K562 (cell line): ENCODE results near the gene GIMAP8. TPM values are rescaled to one million over a fixed set of nuclear protein-coding genes. Genes with fewer than 3 reads are reported as not detected.
A peak's percentile ranks its signal among the peaks of the same experiment; 100 is the strongest.

Experiments
- ARID2 ChIP-seq: fragments of 450-650 bp; IDR thresholded peaks from 2 replicates; pipeline ENCODE4 v1.6.1; 2017; ENCODE audit warnings: antibody characterized with exemption, mild to moderate bottlenecking
- ATF2 ChIP-seq: sonication (generic); formaldehyde crosslinking; IDR thresholded peaks from 2 replicates; pipeline ENCODE4 v1.8.1; 2022; ENCODE audit warnings: missing genetic modification reagents
- CREBBP ChIP-seq: IDR thresholded peaks from one replicate; pipeline ENCODE4 v1.6.1; 2012; ENCODE audit warnings: low read depth, mild to moderate bottlenecking, control low read depth, inconsistent platforms, low read length
- DPF2 ChIP-seq: fragments of 450-650 bp; IDR thresholded peaks from 2 replicates; pipeline ENCODE4 v1.6.1; 2016
- EP400 ChIP-seq: fragments of 450-650 bp; IDR thresholded peaks from 2 replicates; pipeline ENCODE4 v1.6.1; 2017; ENCODE audit warnings: antibody characterized with exemption, mild to moderate bottlenecking, moderate library complexity
- GATA2 ChIP-seq: sonication (generic); formaldehyde crosslinking; IDR thresholded peaks from 2 replicates; pipeline ENCODE4 v1.4.0; 2020; ENCODE audit warnings: mild to moderate bottlenecking, missing genetic modification reagents
- GATAD2B ChIP-seq: fragments of 450-650 bp; IDR thresholded peaks from 2 replicates; pipeline ENCODE4 v1.6.1; 2017; ENCODE audit warnings: mild to moderate bottlenecking, borderline replicate concordance
- HMG20B ChIP-seq: fragments of 250-450 bp; sonication (Bioruptor Pico); IDR thresholded peaks from 2 replicates; pipeline ENCODE4 v1.5.0; 2021; ENCODE audit warnings: mild to moderate bottlenecking
- KDM2B ChIP-seq: fragments of 250-450 bp; sonication (Bioruptor Pico); IDR thresholded peaks from 2 replicates; pipeline ENCODE4 v1.8.0; 2021; ENCODE audit warnings: mild to moderate bottlenecking, moderate library complexity
- L3MBTL2 ChIP-seq: fragments of 450-650 bp; IDR thresholded peaks from 2 replicates; pipeline ENCODE4 v1.6.1; 2016; ENCODE audit warnings: mild to moderate bottlenecking, moderate library complexity
- MAFF ChIP-seq: IDR thresholded peaks from 2 replicates; pipeline ENCODE4 v1.6.1; 2012; ENCODE audit warnings: low read length, improper control_type of control experiment
- MAZ ChIP-seq, 2 experiments: fragments of 450-650 bp in 1 of 2; sonication (generic) in 1 of 2; formaldehyde crosslinking; IDR thresholded peaks in 1 of 2; conservative IDR thresholded peaks in 1 of 2; 2 replicates each; pipeline versions ENCODE4 v1.4.0 to v1.5.0; 2020; ENCODE audit warnings: mild to moderate bottlenecking in 1 of 2, missing genetic modification reagents in 1 of 2
- MTF1 ChIP-seq: fragments of 250-450 bp; sonication (Bioruptor Pico); IDR thresholded peaks from 2 replicates; pipeline ENCODE4 v1.9.0; 2021; ENCODE audit warnings: moderate library complexity, mild to moderate bottlenecking, inconsistent platforms, borderline replicate concordance
- NFXL1 ChIP-seq: fragments of 450-650 bp; formaldehyde crosslinking; IDR thresholded peaks from 2 replicates; pipeline ENCODE4 v1.4.0; 2021; ENCODE audit warnings: mild to moderate bottlenecking
- POLR2A ChIP-seq: fragments of 450-650 bp; conservative IDR thresholded peaks from 2 replicates; pipeline ENCODE4 v1.6.1; 2016
- RBM34 ChIP-seq: fragments of 200-400 bp; formaldehyde crosslinking; IDR thresholded peaks from 2 replicates; pipeline ENCODE4 v1.6.1; 2018; ENCODE audit warnings: low read length, borderline replicate concordance; ENCODE audit not compliant: insufficient read depth
- SLC30A9 ChIP-seq: fragments of 250-450 bp; sonication (Bioruptor Pico); IDR thresholded peaks from 2 replicates; pipeline ENCODE4 v1.8.0; 2022; ENCODE audit warnings: mild to moderate bottlenecking, moderate library complexity
- TBL1XR1 ChIP-seq, 2 experiments: IDR thresholded peaks; 2 replicates each; pipeline ENCODE4 v1.6.1; 2012; ENCODE audit warnings: improper control_type of control experiment in 2 of 2, low read length in 2 of 2, mild to moderate bottlenecking in 1 of 2
- TCF7 ChIP-seq: sonication (generic); IDR thresholded peaks from 2 replicates; pipeline ENCODE4 v1.6.1; 2016; ENCODE audit warnings: antibody characterized with exemption, borderline replicate concordance
- TCF7L2 ChIP-seq: fragments of 150-350 bp; IDR thresholded peaks from 2 replicates; pipeline ENCODE4 v1.6.1; 2016; ENCODE audit warnings: low read depth, mild to moderate bottlenecking, low read length, moderate library complexity
- TEAD4 ChIP-seq, 2 experiments: sonication (generic) in 1 of 2; formaldehyde crosslinking in 1 of 2; IDR thresholded peaks; 2 replicates each; pipeline versions ENCODE4 v1.6.1 to v1.8.0; 2012 to 2022; ENCODE audit warnings: borderline replicate concordance in 1 of 2, inconsistent platforms in 1 of 2, low read length in 1 of 2, mild to moderate bottlenecking in 1 of 2, missing genetic modification reagents in 1 of 2
- ZNF23 ChIP-seq: fragments of 250-450 bp; sonication (Bioruptor Pico); IDR thresholded peaks from 2 replicates; pipeline ENCODE4 v1.4.0; 2020; ENCODE audit warnings: mild to moderate bottlenecking
- ZNF274 ChIP-seq: IDR thresholded peaks from 2 replicates; pipeline ENCODE4 v1.6.1; 2011; ENCODE audit warnings: low read depth, mild to moderate bottlenecking, low read length, moderate library complexity, borderline replicate concordance
- ZNF311 ChIP-seq: fragments of 250-450 bp; sonication (Bioruptor Pico); IDR thresholded peaks from 2 replicates; pipeline ENCODE4 v1.4.0; 2020; ENCODE audit warnings: mild to moderate bottlenecking, moderate library complexity
- ZNF764 ChIP-seq: fragments of 250-450 bp; sonication (Bioruptor Pico); IDR thresholded peaks from 2 replicates; pipeline ENCODE4 v1.4.0; 2020; ENCODE audit warnings: low read depth, mild to moderate bottlenecking, moderate library complexity
- polyA plus RNA-seq, 8 experiments: library from polyadenylated mRNA; depleted of rRNA in 4 of 8; stranded (reverse) in 5 of 8; unstranded in 3 of 8; fragments of >200 nt; fragmentation: Nextera tagmentation in 2 of 8; fragmentation: Illumina TruSeq in 1 of 8; extraction: Ambion mirVana in 2 of 8; extraction: Trizol in 1 of 8; gene quantifications; 2 replicates each; pipeline versions ENCODE4 v1.2.1 to v1.2.3, GENCODE V29; 2011 to 2014; ENCODE audit warnings: inconsistent platforms in 1 of 8, missing spikeins in 1 of 8
- total RNA-seq, 7 experiments: library from RNA; depleted of rRNA in 6 of 7; stranded (reverse); fragments of >200 nt in 6 of 7; fragmentation: Illumina TruSeq in 2 of 7; extraction: Trizol in 2 of 7; gene quantifications; 2 replicates each; pipeline versions ENCODE4 v1.2.1 to v1.2.3, GENCODE V29; 2011 to 2021; ENCODE audit warnings: low replicate concordance in 1 of 7
- TF ChIP-seq, protein P1 (sequence below): fragments of 250-450 bp; sonication (Bioruptor Pico); IDR thresholded peaks from 2 replicates; pipeline ENCODE4 v1.4.0; 2020; ENCODE audit warnings: mild to moderate bottlenecking
- TF ChIP-seq, protein P2 (sequence below): fragments of 450-650 bp; formaldehyde crosslinking; IDR thresholded peaks from 2 replicates; pipeline ENCODE4 v1.4.0; 2020; ENCODE audit warnings: mild to moderate bottlenecking, mixed read lengths

GIMAP8 gene
- total and polyA plus RNA-seq, 9 of the 15 experiments (the other 6 are each of a cell fraction or from before 2014, with no cell fraction given), result not detected

DNA sequence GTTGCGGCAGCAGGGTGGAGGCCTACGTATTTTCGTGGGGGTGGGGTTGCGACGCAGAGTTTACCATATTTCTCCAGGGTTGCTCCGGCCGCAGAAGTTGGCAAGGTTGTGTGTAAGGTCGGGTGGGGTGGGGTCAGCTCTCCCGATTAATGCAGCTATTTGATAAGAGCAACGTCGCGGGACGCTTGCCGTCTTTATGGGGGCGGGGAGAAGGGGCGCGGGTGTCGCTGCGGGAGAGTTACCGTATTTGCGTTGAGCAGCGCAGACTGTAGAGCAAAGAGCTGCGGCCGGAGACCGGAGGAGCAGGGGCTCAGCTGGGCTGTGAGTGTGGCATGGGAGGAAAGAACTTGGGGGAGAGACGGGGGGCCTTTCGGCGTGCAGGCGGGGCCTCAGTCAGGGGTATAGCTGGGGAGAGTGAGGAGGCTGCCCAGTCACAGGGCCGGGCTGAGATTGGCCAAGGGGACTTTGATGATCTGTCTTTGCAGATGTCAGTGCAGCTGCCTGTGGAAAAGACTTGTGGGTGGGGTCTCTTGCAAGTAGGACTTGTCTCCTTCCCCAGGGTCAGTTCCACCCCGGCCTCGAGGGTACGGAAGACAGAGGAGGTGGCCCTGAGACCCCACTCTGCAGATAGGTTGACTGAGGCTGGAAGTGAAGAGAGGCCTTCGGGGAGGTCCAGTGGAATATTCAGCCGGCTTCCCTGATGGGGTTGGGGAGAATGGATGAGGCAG lies 44.7 kb upstream of the GIMAP8 start (continued):
- TF ChIP-seq ZNF274 (no peak), SLC30A9 (no peak), ATF2 (CRISPR knock-in tag) (no peak), EP400 (peak; percentile 5; the same call in 1 of the 2 replicates), GATAD2B (no peak), RBM34 (no peak), ZNF23 (CRISPR knock-in tag) (no peak), TEAD4 (IDR thresholded peaks at IDR 0.05; ENCODE audit: low read length) (no peak), TEAD4 (CRISPR knock-in tag; IDR thresholded peaks at IDR 0.05; ENCODE audit: borderline replicate concordance) (no peak), CREBBP (no peak), POLR2A (no peak), ZNF311 (CRISPR knock-in tag) (no peak), MAZ (CRISPR knock-in tag; conservative IDR thresholded peaks at IDR 0.05 in 1 of 2, IDR thresholded peaks at IDR 0.05 in 1 of 2) (no peak), KDM2B (CRISPR knock-in tag) (no peak), HMG20B (CRISPR knock-in tag) (no peak; the same call in 1 of the 2 replicates), TCF7 (peak; percentile 68; the same call in 1 of the 2 replicates), TCF7L2 (no peak), GATA2 (CRISPR knock-in tag) (no peak), ARID2 (no peak; the same call in 1 of the 2 replicates), TBL1XR1 (IDR thresholded peaks at IDR 0.05; ENCODE audit: low read length in 2 of 2) (no peak), MTF1 (CRISPR knock-in tag) (no peak), DPF2 (no peak; the same call in 1 of the 2 replicates), ZNF764 (CRISPR knock-in tag) (no peak), L3MBTL2 (no peak), MAFF (no peak), NFXL1 (CRISPR knock-in tag) (no peak)
- TF ChIP-seq, protein P1, sequence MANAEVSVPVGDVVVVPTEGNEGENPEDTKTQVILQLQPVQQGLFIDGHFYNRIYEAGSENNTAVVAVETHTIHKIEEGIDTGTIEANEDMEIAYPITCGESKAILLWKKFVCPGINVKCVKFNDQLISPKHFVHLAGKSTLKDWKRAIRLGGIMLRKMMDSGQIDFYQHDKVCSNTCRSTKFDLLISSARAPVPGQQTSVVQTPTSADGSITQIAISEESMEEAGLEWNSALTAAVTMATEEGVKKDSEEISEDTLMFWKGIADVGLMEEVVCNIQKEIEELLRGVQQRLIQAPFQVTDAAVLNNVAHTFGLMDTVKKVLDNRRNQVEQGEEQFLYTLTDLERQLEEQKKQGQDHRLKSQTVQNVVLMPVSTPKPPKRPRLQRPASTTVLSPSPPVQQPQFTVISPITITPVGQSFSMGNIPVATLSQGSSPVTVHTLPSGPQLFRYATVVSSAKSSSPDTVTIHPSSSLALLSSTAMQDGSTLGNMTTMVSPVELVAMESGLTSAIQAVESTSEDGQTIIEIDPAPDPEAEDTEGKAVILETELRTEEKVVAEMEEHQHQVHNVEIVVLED (CRISPR knock-in tag), result no peak
- TF ChIP-seq, protein P2, sequence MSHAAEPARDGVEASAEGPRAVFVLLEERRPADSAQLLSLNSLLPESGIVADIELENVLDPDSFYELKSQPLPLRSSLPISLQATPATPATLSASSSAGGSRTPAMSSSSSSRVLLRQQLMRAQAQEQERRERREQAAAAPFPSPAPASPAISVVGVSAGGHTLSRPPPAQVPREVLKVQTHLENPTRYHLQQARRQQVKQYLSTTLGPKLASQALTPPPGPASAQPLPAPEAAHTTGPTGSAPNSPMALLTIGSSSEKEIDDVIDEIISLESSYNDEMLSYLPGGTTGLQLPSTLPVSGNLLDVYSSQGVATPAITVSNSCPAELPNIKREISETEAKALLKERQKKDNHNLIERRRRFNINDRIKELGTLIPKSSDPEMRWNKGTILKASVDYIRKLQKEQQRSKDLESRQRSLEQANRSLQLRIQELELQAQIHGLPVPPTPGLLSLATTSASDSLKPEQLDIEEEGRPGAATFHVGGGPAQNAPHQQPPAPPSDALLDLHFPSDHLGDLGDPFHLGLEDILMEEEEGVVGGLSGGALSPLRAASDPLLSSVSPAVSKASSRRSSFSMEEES, result no peak
